Progenitor cell of endocrine pancreas (in vitro differentiated cells): ENCODE results near the gene MRTFA. TPM values are rescaled to one million over a fixed set of nuclear protein-coding genes. Genes with fewer than 3 reads are reported as not detected.
A peak's percentile ranks its signal among the peaks of the same experiment; 100 is the strongest.
"Not testable (repeated sequence)": the region's sequence is repeated elsewhere in the genome, so short reads cannot be mapped to it uniquely, and the experiment has no call there.

ENCODE experiments used
- DNase-seq: peaks from one replicate; pipeline ENCODE4 v3.0.0; 2021; ENCODE audit warnings: low spot score; ENCODE audit not compliant: unreplicated experiment
- H3K27ac Mint-ChIP-seq: 2 replicates; pipeline ENCODE4 v1.8.0; 2021; ENCODE audit warnings: mild to moderate bottlenecking, moderate library complexity, mixed read lengths
- H3K27me3 Mint-ChIP-seq: 2 replicates; pipeline ENCODE4 v1.8.0; 2021; ENCODE audit warnings: mixed read lengths
- H3K36me3 Mint-ChIP-seq: 2 replicates; pipeline ENCODE4 v1.8.0; 2022; ENCODE audit warnings: mixed read lengths; ENCODE audit not compliant: insufficient read depth
- H3K4me1 Mint-ChIP-seq: 2 replicates; pipeline ENCODE4 v1.8.0; 2021; ENCODE audit warnings: low read depth, mixed read lengths
- H3K4me3 Mint-ChIP-seq: 2 replicates; pipeline ENCODE4 v1.8.0; 2021; ENCODE audit warnings: low read depth, mild to moderate bottlenecking, moderate library complexity, mixed read lengths
- H3K9me3 Mint-ChIP-seq: 2 replicates; pipeline ENCODE4 v1.8.0; 2021; ENCODE audit warnings: low read depth, mixed read lengths
- CTCF ChIP-seq: fragments of 200-600 bp; sonication (generic); IDR thresholded peaks from one replicate; pipeline ENCODE4 v1.5.0; 2021; ENCODE audit warnings: antibody characterized with exemption, mild to moderate bottlenecking; ENCODE audit not compliant: unreplicated experiment
- total RNA-seq: library from RNA; stranded (reverse); gene quantifications from 2 replicates; pipeline ENCODE4 v1.2.1, GENCODE V29; 2021

MRTFA gene
- total RNA-seq, 1 donor from 2014 or later, result 61.9 TPM

DNA sequence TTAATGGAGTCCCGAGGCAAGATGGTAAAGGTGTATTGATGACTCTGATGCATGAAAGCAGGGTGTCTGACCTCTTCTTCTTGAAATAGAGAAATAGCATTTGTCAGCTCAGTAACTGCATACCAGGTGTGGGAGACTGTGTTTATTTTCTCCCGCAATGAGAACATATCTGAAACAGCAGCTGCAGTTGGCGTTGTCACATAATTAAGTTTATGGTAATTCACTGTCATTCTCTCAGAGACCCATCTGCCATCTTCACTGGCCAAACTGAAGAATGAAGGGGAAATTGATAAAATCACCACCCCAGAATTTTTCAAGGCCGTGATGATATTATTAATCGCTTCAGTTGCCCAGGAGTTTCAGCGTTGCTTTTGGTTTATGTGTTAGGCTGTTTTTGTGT is 22.6 kb upstream of the MRTFA start:
- H3K4me1 Mint-ChIP-seq, result peaks cover 2% of the 10 kb centered on the region
- no peak overlapping the region for H3K4me3 Mint-ChIP-seq
- no peak for TF ChIP-seq CTCF
- no peaks in the 10 kb centered on the region for H3K27me3 Mint-ChIP-seq
- no peak for DNase-seq
- no peaks in the 10 kb centered on the region for H3K9me3 Mint-ChIP-seq
- H3K27ac Mint-ChIP-seq, result no peak overlapping the region
- no peaks in the 10 kb centered on the region for H3K36me3 Mint-ChIP-seq

DNA sequence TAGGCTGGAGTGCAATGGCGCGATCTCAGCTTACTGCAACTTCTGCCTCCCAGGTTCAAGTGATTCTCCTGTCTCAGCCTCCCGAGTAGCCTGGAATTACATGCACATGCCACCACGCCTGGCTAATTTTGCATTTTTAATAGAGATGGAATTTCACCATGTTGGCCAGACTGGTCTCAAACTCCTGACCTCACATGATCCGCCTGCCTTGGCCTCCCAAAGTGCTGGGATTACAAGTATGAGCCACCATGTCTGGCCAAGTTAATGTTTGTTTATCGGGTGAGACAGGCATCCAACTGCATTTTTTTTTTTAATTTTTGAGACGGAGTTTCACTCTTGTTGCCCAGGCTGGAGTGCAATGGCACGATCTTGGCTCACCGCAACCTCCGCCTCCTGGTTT is 20.1 kb upstream of the MRTFA start:
- not testable (repeated sequence) for H3K27ac Mint-ChIP-seq, H3K4me1 Mint-ChIP-seq, DNase-seq

DNA sequence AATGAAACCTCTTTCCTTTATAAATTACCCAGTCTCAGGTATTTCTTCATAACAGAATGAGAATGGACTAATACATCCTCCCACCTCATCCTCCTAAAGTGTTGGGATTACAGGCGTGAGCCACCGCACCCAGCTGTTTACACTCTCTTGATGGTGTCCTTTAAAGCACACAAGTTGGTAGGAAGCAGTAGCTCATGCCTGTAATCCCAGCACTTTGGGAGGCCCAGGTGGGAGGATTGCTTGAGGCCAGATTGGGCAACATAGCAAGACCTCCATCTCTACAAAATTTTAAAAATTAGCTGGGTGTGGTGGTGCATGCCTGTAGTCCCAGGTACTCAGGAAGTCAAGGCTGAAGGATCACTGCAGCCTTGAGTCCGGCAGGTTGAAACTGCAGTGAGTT is 19.4 kb upstream of the MRTFA start:
- H3K9me3 Mint-ChIP-seq, H3K27me3 Mint-ChIP-seq, DNase-seq, H3K4me1 Mint-ChIP-seq, H3K4me3 Mint-ChIP-seq, H3K36me3 Mint-ChIP-seq, H3K27ac Mint-ChIP-seq: not testable (repeated sequence)

More for the DNA sequence above, 20.1 kb upstream of the MRTFA start:
- not testable (repeated sequence) for H3K9me3 Mint-ChIP-seq, H3K27me3 Mint-ChIP-seq, H3K4me3 Mint-ChIP-seq, H3K36me3 Mint-ChIP-seq

- Mint-ChIP-seq H3K36me3 (no peaks in the 10 kb centered on the region), H3K27me3 (no peaks in the 10 kb centered on the region), H3K9me3 (no peaks in the 10 kb centered on the region), H3K4me3 (no peak overlapping the region), H3K27ac (no peak overlapping the region), H3K4me1 (peaks cover 8% of the 10 kb centered on the region)
- TF ChIP-seq CTCF, result no peak
- DNase-seq, result no peak
Measured at GRCh38 chr22:40654522-40655167, 18.1 kb upstream of the MRTFA start.

DNA sequence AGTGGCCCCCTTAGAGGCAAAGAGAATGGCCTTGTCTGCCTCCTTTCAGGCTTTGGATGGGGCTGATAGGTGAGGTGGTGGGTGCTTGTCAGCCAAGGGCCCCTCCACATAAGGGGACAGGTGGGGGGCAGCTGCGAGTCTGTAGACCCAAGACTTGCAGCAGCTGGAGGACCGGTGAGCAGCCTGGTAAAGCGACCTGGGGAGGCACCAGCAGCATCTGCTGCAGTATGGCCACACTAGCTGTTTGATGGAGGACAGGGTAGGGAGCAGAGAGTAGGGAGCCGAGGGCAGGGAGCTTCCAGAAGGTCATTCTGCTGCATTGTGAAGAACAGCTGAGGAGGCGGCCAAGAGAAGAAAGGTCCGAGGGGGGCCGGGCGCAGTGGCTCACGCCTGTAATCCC is 16.8 kb upstream of the MRTFA start:
- peak overlapping the region; percentile 73 for H3K27ac Mint-ChIP-seq
- TF ChIP-seq CTCF, result no peak
- H3K4me1 Mint-ChIP-seq, result peaks cover 9% of the 10 kb centered on the region
- H3K4me3 Mint-ChIP-seq, result no peak overlapping the region
- no peaks in the 10 kb centered on the region for H3K36me3 Mint-ChIP-seq
- H3K9me3 Mint-ChIP-seq, result no peaks in the 10 kb centered on the region
- no peak for DNase-seq
- H3K27me3 Mint-ChIP-seq, result no peaks in the 10 kb centered on the region

- no peak for TF ChIP-seq CTCF
- H3K36me3 Mint-ChIP-seq, result no peaks in the 10 kb centered on the region
- peak overlapping the region; percentile 79 for H3K4me3 Mint-ChIP-seq
- H3K4me1 Mint-ChIP-seq, result peaks cover 10% of the 10 kb centered on the region
- no peaks in the 10 kb centered on the region for H3K27me3 Mint-ChIP-seq
- peak overlapping the region; percentile 95 for H3K27ac Mint-ChIP-seq
- DNase-seq, result peak; percentile 44
- no peaks in the 10 kb centered on the region for H3K9me3 Mint-ChIP-seq
Measured at GRCh38 chr22:40651563-40652501, 15.3 kb upstream of the MRTFA start.
